ENCODE measurements around the gene PTPRM.

The PTPRM gene

DNA sequence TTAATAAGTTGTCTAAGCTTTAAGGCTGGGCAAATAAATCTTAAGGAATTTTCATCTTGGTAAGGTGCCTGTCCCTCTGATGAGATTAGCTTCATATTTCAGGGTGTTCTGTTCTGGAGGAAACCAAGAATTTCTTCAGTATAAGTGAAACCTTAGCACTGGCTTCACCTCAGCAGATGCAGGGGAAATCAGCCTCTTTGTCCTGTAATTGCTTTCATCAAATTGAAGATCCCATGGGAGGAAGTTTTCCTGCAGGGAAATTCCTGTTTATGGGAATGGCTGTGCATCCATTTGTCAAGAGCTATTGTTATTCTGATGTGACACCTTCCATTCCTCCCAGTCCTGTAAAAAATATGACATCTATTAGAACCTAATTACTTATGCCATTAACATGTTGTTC, 174.5 kb downstream of the PTPRM start:
- no peak for ATAC-seq

DNA sequence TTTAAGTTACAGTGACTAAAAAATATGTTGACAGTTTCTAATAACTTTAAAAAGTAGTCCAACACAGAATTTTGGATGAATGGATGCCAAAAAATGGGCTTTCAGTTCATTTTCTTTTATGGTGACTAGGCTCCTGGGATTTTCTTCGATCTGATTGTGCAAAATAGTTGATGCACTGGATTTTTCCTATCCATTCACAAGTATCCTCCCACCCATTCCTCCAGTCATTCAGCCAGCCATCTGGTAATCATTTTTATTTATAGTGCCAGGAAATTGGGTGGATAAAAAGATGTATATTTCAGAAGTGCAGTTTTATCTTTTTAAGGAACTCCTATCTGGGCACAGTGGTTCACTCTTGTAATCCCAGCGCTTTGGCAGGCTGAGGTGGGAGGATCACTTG, 175.1 kb downstream of the PTPRM start:
- ATAC-seq: no peak
- TF ChIP-seq, protein P1, sequence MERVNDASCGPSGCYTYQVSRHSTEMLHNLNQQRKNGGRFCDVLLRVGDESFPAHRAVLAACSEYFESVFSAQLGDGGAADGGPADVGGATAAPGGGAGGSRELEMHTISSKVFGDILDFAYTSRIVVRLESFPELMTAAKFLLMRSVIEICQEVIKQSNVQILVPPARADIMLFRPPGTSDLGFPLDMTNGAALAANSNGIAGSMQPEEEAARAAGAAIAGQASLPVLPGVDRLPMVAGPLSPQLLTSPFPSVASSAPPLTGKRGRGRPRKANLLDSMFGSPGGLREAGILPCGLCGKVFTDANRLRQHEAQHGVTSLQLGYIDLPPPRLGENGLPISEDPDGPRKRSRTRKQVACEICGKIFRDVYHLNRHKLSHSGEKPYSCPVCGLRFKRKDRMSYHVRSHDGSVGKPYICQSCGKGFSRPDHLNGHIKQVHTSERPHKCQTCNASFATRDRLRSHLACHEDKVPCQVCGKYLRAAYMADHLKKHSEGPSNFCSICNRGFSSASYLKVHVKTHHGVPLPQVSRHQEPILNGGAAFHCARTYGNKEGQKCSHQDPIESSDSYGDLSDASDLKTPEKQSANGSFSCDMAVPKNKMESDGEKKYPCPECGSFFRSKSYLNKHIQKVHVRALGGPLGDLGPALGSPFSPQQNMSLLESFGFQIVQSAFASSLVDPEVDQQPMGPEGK (CRISPR knock-in tag; IDR thresholded peaks at IDR 0.05; ENCODE audit: borderline replicate concordance): no peak
- TF ChIP-seq SNAI2 (CRISPR knock-in tag; IDR thresholded peaks at IDR 0.05) (no peak), BACH2 (CRISPR knock-in tag; IDR thresholded peaks at IDR 0.05; ENCODE audit: borderline replicate concordance) (no peak), PPARA (CRISPR knock-in tag; IDR thresholded peaks at IDR 0.05; ENCODE audit: borderline replicate concordance) (no peak), TCF4 (CRISPR knock-in tag; IDR thresholded peaks at IDR 0.05; ENCODE audit: borderline replicate concordance) (no peak), ZC3H10 (CRISPR knock-in tag; IDR thresholded peaks at IDR 0.05) (no peak), OSR1 (CRISPR knock-in tag; IDR thresholded peaks at IDR 0.05) (no peak), CSDC2 (CRISPR knock-in tag; IDR thresholded peaks at IDR 0.05) (no peak), ESRRG (CRISPR knock-in tag; IDR thresholded peaks at IDR 0.05) (no peak), ZFP30 (CRISPR knock-in tag; IDR thresholded peaks at IDR 0.05) (no peak), RARB (CRISPR knock-in tag; IDR thresholded peaks at IDR 0.05) (no peak), ISL1 (CRISPR knock-in tag; IDR thresholded peaks at IDR 0.05) (no peak), ZNF8 (CRISPR knock-in tag; IDR thresholded peaks at IDR 0.05) (no peak)
- TF ChIP-seq, protein P2, sequence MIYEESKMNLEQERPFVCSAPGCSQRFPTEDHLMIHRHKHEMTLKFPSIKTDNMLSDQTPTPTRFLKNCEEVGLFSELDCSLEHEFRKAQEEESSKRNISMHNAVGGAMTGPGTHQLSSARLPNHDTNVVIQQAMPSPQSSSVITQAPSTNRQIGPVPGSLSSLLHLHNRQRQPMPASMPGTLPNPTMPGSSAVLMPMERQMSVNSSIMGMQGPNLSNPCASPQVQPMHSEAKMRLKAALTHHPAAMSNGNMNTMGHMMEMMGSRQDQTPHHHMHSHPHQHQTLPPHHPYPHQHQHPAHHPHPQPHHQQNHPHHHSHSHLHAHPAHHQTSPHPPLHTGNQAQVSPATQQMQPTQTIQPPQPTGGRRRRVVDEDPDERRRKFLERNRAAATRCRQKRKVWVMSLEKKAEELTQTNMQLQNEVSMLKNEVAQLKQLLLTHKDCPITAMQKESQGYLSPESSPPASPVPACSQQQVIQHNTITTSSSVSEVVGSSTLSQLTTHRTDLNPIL (CRISPR knock-in tag; IDR thresholded peaks at IDR 0.05; ENCODE audit: low read depth): no peak
- TF ChIP-seq, protein P3, sequence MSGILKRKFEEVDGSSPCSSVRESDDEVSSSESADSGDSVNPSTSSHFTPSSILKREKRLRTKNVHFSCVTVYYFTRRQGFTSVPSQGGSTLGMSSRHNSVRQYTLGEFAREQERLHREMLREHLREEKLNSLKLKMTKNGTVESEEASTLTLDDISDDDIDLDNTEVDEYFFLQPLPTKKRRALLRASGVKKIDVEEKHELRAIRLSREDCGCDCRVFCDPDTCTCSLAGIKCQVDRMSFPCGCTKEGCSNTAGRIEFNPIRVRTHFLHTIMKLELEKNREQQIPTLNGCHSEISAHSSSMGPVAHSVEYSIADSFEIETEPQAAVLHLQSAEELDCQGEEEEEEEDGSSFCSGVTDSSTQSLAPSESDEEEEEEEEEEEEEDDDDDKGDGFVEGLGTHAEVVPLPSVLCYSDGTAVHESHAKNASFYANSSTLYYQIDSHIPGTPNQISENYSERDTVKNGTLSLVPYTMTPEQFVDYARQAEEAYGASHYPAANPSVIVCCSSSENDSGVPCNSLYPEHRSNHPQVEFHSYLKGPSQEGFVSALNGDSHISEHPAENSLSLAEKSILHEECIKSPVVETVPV (CRISPR knock-in tag; IDR thresholded peaks at IDR 0.05): no peak
- TF ChIP-seq, protein P4, sequence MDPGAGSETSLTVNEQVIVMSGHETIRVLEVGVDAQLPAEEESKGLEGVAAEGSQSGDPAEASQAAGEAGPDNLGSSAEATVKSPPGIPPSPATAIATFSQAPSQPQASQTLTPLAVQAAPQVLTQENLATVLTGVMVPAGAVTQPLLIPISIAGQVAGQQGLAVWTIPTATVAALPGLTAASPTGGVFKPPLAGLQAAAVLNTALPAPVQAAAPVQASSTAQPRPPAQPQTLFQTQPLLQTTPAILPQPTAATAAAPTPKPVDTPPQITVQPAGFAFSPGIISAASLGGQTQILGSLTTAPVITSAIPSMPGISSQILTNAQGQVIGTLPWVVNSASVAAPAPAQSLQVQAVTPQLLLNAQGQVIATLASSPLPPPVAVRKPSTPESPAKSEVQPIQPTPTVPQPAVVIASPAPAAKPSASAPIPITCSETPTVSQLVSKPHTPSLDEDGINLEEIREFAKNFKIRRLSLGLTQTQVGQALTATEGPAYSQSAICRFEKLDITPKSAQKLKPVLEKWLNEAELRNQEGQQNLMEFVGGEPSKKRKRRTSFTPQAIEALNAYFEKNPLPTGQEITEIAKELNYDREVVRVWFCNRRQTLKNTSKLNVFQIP (CRISPR knock-in tag; IDR thresholded peaks at IDR 0.05; ENCODE audit: borderline replicate concordance, low read depth): no peak

More for the DNA sequence above, 174.5 kb downstream of the PTPRM start:
- TF ChIP-seq RARB (CRISPR knock-in tag; IDR thresholded peaks at IDR 0.05) (no peak), BACH2 (CRISPR knock-in tag; IDR thresholded peaks at IDR 0.05; ENCODE audit: borderline replicate concordance) (no peak), CSDC2 (CRISPR knock-in tag; IDR thresholded peaks at IDR 0.05) (no peak), PPARA (CRISPR knock-in tag; IDR thresholded peaks at IDR 0.05; ENCODE audit: borderline replicate concordance) (no peak), ISL1 (CRISPR knock-in tag; IDR thresholded peaks at IDR 0.05) (no peak), ARNTL (CRISPR knock-in tag; IDR thresholded peaks at IDR 0.05; ENCODE audit: borderline replicate concordance, low read depth) (no peak), ZC3H10 (CRISPR knock-in tag; IDR thresholded peaks at IDR 0.05) (no peak)
- TF ChIP-seq, protein P3 (CRISPR knock-in tag; IDR thresholded peaks at IDR 0.05): no peak
- TF ChIP-seq, protein P5, sequence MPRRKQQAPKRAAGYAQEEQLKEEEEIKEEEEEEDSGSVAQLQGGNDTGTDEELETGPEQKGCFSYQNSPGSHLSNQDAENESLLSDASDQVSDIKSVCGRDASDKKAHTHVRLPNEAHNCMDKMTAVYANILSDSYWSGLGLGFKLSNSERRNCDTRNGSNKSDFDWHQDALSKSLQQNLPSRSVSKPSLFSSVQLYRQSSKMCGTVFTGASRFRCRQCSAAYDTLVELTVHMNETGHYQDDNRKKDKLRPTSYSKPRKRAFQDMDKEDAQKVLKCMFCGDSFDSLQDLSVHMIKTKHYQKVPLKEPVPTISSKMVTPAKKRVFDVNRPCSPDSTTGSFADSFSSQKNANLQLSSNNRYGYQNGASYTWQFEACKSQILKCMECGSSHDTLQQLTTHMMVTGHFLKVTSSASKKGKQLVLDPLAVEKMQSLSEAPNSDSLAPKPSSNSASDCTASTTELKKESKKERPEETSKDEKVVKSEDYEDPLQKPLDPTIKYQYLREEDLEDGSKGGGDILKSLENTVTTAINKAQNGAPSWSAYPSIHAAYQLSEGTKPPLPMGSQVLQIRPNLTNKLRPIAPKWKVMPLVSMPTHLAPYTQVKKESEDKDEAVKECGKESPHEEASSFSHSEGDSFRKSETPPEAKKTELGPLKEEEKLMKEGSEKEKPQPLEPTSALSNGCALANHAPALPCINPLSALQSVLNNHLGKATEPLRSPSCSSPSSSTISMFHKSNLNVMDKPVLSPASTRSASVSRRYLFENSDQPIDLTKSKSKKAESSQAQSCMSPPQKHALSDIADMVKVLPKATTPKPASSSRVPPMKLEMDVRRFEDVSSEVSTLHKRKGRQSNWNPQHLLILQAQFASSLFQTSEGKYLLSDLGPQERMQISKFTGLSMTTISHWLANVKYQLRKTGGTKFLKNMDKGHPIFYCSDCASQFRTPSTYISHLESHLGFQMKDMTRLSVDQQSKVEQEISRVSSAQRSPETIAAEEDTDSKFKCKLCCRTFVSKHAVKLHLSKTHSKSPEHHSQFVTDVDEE (CRISPR knock-in tag; IDR thresholded peaks at IDR 0.05): no peak
- TF ChIP-seq, protein P4 (CRISPR knock-in tag; IDR thresholded peaks at IDR 0.05; ENCODE audit: borderline replicate concordance, low read depth): no peak

Data from SK-N-SH treated with all-trans-retinoic acid at 6 μM for 48 hours (cell line).